Fibroblast of gingiva (primary cell): ENCODE measurements around the gene ZFP36L1.
A peak's percentile ranks its signal among the peaks of the same experiment; 100 is the strongest.
"Not testable (repeated sequence)": the region's sequence is repeated elsewhere in the genome, so short reads cannot be mapped to it uniquely, and the experiment has no call there.

Experiments
- DNase-seq: peaks from one replicate; pipeline ENCODE4 v3.0.0-alpha.2; 2011; ENCODE audit warnings: low read depth

The ZFP36L1 gene

DNA sequence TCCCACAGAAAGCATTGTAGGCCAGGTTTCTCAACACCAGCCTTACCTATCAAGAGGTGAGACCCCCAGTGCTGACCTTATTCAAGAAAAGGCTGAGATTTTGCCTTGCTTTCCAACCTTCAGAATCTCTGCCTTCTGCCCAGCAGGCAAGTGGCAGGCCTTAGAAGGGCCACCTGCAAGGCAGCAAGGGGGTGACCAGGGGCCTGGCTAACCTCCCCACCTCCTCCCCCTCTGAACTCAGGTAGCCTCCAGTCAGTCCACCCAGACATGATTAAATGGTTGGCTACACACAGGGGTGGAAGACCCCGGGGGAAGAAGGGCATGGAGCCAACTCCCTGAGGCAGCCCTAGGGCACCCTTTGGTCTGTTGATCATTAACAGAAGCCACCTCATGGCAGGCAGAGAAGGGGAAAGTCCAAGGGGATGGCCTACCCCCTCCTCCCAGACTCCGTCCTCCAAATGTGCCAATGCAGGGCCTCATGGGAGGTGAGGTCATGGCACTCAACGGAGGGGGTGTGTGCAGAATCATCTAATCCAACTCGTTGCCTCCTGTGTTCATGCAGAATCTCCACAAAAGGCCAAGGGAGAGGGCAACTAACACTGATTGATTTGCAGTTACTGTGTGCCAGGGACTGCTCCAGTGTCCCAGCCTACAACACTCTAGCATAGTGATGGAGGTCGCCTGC is 8.5 kb downstream of the ZFP36L1 start:
- DNase-seq = peak; percentile 49

DNA sequence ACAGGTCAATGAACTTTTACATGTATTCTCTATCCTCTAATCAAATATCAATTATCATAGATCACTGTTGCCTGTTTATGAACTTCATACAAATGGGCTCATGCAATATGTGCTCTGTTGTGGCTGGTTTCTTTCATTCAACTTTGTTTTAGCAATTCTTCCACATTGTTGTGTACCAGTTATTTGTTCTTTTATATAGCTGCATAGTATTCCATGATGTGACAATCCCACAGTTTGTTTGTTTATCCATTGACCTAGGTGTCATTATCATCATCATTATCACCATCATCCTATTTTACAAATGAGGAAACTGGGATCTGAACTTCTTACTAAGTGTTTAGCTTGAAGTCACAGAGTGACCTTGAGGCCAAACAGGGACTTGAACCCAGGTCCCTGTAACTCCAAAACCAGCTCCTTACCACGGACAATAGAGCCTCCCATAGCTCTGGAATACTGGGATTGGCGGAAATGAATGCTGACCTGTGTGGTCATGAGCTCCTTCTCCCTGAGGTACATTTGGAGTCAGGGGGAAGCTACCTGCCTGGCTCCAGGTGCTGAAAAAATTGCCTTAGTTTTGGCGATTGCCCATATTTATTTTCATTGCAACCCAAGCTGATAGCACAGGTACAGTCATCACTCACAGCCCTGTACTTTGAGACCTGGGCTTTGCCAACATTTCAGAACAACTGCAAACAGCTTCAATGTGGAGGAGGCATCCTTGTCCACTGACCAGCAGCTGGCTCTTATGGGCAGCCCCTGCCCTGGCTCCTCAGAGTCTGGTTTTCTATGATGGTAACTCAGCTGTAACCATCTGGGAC is 9.2 kb downstream of the ZFP36L1 start:
- no peak for DNase-seq

DNA sequence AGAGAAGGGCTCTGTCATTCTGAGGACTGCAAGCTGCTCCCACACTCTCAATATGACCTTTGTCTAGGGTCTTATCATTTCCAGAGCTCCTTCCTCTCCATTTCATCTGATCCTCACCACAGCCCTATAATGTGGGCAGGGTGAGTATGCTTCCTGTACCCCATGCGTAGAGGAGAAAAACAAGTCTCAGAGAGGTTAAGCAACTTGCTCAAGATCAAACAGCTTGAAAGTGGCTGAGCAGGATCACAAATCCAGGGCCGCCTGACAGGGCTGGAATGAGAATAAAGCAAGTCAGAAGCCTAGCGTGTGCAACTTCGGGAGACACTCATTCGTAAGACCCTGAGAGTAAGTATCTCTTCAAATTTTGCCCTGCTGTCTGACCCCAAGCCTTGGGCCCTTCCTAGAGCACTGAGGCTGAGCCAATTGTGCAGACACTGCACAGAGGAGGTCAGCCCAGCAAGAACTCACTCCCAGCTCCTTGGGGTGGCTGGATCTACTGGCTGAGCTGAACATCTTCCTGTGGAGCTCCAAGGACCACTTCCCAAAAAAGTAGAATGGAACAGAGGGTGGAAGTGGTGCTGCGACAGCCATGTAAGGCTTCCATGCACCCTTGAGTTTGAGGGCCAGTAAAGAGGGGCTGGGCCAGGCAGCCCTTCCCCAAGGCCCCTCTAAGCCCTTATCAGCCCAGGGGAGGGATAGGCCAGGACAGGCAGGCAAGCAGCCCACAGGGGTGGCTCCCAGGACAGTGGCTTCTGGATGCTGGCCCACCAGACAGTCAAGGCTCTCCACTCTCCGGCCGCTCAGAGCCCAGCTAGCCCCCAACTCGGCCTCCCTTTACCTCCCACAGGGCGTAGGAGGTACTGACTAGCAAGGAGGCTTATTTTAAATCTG is 10.5 kb downstream of the ZFP36L1 start:
- DNase-seq = no peak

DNA sequence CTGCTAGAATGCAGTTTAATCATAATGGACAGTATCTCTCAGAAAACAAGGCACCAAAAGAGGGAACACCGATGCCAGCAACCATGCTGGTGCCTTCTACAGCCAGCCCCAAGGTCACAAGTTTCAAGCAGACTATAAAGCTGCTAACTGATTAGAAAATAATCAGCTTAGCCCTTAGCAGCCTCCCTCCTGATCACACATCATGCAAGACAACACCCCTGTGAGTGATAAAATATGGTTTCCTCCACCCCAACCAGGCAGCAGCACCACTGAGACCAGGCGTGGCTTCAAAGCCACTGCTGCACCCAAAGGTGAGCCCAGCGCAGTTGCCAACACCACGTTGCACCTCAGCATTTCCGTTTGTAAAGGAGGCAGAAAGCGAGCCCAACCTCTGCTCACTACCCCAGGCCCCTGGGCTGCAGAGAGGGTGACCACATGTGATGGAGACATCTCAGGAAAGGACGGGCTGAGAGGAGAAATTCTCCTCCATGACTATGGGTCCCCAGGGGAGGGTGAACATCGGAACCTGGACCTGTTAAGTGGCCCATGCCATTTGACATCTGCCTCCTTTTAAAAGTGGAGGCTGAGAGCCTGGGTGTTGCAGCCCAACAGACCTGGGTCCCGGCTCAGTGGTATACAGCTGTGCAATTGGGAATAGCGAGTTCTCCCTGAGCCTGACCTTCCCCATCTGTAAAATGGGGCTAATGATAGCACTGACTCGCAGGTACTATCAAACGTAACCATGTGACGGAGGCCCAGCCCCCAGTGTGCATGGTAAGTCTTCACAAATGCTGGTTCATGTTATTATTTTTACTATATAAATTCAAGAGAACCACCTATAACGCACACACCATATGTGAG is 11.5 kb downstream of the ZFP36L1 start:
- no peak for DNase-seq

DNA sequence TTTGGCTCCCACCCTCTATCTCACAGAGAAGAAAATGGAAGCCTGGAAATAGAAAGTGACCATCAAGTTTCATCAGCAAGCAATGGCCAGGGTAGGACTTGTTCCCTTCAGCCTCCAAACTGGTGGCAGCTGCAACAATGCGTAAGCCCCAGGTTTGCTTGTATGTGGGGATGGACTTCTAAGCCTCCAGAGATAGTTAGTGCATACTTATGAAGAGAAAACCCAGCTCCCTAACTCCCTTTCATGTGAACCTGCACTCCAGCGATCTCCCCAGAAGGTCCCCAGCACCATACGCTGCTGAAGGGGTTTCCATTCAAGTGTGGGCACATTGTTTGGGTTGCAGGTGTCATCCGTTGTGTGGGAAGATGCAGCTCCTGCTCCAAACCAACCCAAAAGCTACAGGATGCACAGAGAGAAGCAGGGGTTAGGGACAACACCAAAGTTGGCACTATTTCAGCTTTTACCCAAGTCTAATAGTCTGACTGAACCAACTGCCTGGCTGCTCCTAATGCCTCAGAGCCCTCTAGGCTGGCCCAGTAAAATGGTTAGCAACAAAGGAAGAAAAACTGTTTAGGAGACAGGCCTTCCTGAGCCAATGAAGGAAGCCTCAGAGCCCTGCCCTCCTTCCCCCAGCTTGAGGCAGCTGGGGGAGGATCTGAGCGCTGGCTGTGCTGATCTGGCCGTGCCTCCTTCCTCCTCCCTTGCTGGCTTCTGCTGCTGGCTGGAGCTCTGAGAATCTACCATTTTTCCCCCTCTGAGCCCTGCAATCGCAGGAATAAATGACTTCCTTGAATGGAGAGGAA is 12.3 kb downstream of the ZFP36L1 start:
- DNase-seq = peak; percentile 58

DNA sequence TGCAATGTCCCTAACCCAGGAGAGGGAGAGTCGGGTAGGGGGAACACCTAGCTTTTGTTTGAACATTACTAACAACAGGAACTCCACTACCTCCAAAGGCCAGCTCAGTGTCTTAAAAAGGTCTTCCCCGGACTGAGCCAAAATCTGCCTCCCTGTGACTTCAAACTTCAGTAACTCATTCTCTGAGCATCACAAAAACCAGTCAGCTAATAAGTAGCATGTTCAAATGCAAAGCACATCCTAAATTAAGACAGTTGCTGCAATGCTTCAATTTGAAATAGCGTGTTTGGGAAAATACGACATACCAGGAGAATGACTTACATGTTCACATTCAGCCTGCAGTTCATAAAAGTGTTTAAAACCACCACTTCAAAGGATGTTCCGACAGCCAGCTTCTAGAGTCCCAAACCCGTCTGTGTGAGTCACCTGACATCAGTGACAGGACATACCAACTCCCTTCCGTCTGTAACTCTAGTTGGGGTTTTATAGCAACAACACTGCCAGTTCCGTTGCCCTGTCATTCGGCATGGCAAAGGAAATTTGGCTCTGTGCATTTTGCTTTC is 13.0 kb downstream of the ZFP36L1 start:
- peak; percentile 85 for DNase-seq

DNA sequence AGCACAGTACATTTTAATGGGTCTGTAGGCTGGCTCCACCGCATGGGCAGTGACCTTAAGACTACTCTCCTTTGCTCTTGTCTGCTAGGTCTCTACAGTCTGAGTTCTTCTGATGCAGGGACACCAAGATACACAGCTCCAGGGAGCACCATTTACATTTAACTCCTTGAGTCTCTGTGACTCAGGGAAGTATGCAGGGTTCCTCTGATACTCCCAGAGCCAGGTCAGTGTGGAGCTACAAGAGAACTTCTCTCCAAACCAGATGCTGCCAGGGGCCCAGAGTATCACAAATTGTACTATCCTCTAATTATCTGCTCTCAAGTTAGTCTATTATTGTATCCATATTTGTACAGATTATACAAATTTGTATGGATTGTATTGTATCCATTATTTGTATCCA is 15.2 kb downstream of the ZFP36L1 start:
- DNase-seq = no peak

DNA sequence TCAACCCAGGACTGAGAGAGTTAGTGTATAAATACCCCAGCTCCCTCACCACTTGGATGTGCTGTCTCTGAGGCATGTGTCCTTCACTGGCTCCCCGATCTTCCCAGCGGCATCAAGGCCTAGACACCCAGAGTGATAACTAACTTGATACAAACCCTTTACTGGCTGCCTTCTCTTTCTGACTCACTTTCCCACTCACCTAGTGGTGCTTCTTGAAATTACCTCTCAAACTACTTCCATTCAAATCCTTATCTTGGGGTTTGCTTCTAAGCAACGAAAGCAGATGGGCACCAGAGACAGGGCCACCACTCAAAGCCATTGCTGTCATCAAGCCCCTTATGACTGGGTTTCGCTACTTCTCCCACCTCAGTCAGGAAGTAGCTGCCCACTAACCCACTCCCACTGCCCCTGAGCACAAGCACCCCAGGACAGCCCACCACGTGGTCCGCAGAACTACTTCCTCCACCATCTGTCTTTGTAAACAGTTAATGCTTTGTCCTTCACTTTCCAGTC is 17.2 kb downstream of the ZFP36L1 start:
- DNase-seq = no peak

DNA sequence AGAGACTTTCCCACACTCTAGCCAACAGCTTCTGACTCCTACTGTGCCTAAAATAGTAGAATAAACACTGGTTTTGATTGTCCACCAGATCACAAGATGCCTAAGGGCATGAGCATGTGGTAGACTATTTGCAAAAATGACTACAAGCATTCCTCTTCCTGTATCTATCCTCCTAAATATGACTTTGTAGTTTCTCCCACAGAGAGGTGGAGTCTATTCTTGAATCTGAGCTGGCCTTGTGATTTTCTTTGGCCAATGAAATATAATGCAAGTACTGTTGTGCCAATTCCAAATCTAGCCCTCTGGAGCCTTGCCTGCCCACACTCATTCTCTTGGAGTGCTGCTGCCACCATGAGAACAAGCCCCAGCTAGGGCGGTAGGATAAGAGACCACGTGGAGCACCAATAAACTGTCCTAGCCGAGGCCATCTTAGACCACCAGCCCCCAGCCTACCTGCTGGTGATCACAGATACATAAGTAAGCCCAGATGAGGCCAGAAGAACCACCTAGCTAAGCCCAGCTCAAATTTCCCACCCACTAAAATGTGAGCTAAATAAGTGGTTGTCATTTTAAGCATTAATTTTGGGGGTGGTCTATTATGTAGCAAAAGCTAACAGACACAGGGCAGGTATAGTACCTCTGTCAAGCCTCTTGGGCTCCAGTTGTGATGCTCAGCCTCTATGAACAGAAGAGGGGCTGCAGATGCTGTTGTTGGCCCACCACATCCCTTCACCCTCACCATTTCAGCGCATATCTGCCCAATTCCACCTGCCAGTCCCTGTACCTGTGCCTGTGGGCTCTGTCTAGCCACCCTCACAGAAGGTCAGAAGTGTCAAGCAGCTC is 17.9 kb downstream of the ZFP36L1 start:
- peak; percentile 80 for DNase-seq

DNA sequence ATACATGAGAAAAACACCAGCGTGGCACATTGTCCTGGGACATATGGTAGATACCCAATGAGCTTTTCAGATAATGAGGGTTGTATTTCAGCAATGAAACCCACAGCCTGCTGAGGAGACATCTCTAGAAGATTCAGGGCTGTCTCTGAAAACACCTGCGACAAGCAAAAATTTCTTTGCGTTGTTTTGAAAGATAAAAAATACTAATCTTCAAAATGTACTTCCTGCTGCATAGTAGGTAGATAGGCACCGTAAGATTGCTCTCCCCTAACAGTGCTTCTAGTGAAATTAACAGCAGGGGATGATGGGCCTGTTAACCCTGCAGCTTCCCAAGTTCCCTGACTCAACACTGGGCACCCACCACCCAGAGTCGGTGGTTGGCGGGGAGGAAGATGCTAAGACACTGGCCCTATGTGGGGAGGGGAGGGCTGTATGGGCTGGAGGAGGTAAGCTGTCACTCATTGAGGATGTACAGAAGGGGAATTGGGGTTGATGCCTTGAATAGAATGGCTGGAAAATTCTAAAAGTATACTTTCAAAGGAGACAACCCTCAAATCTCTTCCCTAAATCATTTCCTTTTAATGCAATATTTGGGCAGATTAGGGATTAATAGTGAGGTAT is 20.0 kb downstream of the ZFP36L1 start:
- DNase-seq = no peak

DNA sequence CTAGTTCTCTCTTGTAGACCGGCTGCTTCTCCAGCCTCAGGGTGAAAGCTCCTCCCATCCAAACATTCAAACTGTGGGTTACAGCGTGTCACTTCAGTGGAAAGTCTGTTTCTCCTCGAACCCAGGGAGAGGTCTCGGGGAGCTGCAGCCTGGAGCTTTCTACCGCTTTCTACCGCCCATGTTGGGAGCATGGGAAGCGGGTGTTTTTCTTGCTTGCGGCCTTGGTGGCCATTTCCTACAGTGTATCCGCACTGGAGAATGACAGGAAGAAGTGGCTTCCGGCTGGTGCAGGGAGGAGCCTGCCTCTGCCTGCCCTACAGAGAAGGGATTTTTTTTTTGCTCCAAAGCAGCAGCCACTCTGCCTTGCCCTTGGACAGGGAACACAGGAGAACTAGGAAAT is 21.2 kb downstream of the ZFP36L1 start:
- no peak for DNase-seq

DNA sequence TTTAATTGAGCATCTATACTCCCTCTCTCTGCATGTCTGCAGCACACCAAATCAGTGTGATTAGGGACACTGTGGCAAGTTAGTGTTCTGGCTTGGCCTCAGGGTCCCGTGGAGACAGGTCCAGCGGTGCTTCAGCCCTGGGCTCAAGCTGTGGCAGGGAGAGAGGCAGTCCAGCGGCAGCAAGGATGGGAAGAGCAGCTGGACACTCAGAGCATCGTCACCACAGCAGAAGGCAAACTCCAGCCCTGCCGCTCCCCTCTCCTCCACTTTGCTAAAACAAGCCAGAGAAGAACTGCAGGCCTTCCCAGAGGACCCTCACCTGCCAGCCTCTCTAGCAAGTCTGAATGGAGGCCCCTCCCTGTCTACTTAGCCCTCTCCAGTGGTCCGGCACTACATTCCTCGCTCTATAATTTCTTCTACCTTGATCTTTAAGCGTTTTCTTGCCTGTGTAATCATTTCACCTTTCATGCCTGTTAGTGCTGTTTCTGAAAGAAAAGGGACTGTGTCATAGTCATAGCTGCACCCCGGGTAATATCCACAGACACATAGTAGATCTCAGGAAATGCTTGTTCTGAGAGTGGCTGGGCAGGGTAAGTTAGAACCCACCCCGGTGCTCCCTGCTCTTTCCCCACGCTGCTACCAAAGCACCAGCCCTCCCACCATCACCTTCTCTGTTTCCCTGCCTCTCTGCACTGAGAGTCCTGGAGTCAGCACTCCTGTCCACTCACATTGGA is 22.1 kb downstream of the ZFP36L1 start:
- DNase-seq = no peak

DNA sequence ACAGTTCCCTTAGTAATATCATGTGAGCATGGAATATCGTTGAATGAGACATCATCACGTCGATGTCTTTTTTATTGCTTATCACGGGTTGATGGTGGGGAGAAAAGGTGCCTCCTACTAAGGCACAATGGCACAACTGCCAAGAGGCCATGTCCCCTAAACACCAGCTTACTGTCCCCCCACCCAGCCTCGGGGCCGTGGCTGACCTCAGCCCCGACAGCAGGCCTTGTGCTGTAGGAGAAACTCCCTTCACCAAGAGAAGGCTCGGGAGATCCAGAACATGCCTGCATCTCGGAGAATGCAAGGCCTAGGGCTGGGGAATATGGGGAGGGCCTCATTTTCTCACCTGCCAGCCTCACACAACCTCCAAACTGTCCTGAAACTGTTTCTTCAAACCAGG is 22.8 kb downstream of the ZFP36L1 start:
- DNase-seq = no peak

DNA sequence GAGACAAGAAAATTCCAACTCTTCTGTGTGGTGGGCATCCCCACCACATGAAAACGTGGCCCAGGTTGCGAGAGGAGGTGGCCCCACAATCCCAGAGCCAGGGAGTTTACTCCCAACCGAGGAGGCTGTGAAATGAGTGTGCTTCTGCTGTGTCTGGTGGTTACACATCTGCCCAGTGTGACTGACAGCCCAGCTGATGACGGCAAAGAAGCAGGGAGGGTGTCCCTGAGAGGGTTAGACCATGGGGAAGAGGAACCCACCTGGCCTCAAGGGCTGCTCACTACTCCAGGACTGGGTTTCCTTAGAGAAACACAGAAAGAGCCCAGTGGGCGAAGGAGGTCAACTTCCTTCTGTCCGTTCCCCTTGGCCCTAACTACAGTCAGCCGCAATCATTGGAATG is 24.6 kb downstream of the ZFP36L1 start:
- DNase-seq = no peak

DNA sequence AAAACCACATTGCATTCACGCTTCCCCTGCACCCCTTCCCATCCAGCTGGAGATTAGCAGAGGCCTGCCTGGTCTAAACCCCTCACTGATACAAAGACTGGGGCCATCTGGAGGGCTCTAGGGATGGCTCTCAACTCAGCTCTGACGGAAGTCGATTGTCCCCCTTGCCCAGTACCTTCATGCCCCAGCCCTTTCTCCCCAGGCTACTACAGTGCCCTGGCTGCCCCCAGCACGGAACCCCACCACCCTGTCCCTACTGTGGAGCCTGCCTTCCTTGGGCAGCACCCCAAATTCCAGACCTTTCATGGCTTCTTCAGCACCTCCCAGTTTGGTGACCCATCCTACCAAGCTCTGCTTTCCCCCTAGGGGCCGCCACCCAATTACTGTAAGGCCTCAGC is 25.6 kb downstream of the ZFP36L1 start:
- no peak for DNase-seq

DNA sequence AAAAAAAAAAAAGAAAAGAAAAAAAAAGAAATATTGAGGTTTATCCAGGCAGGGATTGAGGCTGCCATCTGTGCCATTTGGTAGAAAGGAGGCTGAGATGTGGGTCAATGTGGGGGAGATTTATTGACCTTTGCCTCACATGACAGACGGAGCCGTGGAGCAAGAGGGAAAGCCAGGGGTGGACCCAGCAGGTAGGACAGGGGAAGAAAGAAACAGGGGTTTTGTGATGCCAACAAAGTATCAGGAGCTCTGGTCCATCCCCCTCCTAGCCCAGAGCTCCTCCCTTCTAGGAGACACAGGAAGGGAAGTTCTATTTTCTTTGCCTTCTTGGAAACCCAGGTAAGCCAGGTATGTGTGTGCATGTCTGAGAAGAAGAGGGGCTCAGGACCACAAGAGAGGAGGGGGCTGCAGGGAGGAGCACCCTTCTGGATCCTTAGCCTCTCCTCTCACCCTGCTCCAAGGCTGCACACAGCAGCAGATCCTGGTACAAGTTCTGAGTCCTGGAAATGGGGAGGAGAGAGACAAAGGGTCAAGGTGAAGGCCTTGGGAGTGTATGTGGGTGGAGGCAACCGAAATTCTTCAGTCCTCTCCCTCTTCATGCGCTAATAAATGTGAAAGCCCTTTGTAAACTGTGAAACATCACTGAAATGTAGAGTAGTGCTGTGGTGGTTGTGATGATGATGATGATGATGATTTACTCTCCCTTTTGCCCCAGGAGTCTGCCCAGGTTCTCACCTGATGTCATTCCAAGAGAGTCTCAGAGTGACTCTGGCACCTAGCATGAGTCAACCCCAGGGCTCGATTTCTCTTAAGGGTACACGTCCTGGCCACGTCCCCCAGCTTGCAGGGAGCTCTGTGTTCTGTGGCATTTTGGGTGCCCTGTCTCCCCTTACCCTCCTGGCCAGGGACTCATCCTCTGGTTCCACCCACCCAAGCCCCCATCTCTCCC is 26.3 kb downstream of the ZFP36L1 start:
- DNase-seq = no peak

DNA sequence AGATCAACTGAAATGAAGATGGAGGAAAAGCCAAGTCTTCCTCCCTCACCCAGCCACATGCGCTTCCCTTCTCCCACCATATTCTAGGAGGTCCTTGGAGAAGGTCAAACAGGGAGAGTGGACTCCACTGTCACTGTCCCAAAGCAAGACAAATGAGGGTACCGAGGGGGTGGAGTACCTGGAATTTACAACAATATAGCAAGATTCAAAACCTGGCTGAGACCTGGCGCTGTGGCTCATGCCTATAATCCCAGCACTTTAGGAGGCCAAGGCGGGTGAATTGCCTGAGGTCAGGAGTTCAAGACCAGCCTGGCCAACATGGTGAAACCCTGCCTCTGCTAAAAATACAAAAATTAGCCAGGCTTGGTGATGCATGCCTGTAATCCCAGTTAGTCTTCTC is 29.0 kb downstream of the ZFP36L1 start:
- not testable (repeated sequence) for DNase-seq
